Right kidney (tissue), 1 donor: ENCODE measurements around the gene ADGRL3.

Source experiments
- DNase-seq: peaks from one replicate; pipeline ENCODE4 v3.0.0-alpha.2; 2016

Gene ADGRL3

GRCh38 chr4:61277785-61278760 lies 77.9 kb downstream of the ADGRL3 start:
- DNase-seq = no peak

- DNase-seq = no peak
These were observed 92.2 kb downstream of the ADGRL3 start for GRCh38 chr4:61292322-61292721.

- no peak for DNase-seq
These were observed 93.7 kb downstream of the ADGRL3 start for GRCh38 chr4:61293707-61294400.

- no peak for DNase-seq
These were observed 94.8 kb downstream of the ADGRL3 start for GRCh38 chr4:61294936-61295335.

GRCh38 chr4:61296144-61296543 lies 96.0 kb downstream of the ADGRL3 start:
- DNase-seq = no peak

GRCh38 chr4:61298178-61298740 lies 98.1 kb downstream of the ADGRL3 start:
- no peak for DNase-seq

- DNase-seq = no peak
These were observed 99.2 kb downstream of the ADGRL3 start for GRCh38 chr4:61299316-61299715.

GRCh38 chr4:61300266-61300844 lies 100.2 kb downstream of the ADGRL3 start:
- no peak for DNase-seq

- no peak for DNase-seq
These were observed 101.1 kb downstream of the ADGRL3 start for GRCh38 chr4:61301271-61301670.

- DNase-seq = no peak
These were observed 107.9 kb downstream of the ADGRL3 start for GRCh38 chr4:61308033-61308432.

- DNase-seq = no peak
These were observed 109.5 kb downstream of the ADGRL3 start for GRCh38 chr4:61309616-61310015.

GRCh38 chr4:61312526-61312925 lies 112.4 kb downstream of the ADGRL3 start:
- no peak for DNase-seq

GRCh38 chr4:61318431-61318830 lies 118.3 kb downstream of the ADGRL3 start:
- no peak for DNase-seq

- no peak for DNase-seq
These were observed 119.0 kb downstream of the ADGRL3 start for GRCh38 chr4:61319156-61319555.

GRCh38 chr4:61320154-61320553 lies 120.0 kb downstream of the ADGRL3 start:
- DNase-seq = no peak

GRCh38 chr4:61320631-61321030 lies 120.5 kb downstream of the ADGRL3 start:
- DNase-seq = no peak

GRCh38 chr4:61332693-61333092 lies 132.6 kb downstream of the ADGRL3 start:
- DNase-seq = no peak

GRCh38 chr4:61333490-61333889 lies 133.4 kb downstream of the ADGRL3 start:
- no peak for DNase-seq

GRCh38 chr4:61335241-61335763 lies 135.2 kb downstream of the ADGRL3 start:
- DNase-seq = no peak

- no peak for DNase-seq
These were observed 136.4 kb downstream of the ADGRL3 start for GRCh38 chr4:61336488-61336887.

GRCh38 chr4:61336916-61337315 lies 136.8 kb downstream of the ADGRL3 start:
- DNase-seq = no peak

- no peak for DNase-seq
These were observed 141.9 kb downstream of the ADGRL3 start for GRCh38 chr4:61342061-61342460.

- no peak for DNase-seq
These were observed 150.8 kb downstream of the ADGRL3 start for GRCh38 chr4:61350932-61351331.
